Muscle of back (tissue), 11 donors: ENCODE data around the gene PTPA. TPM values are rescaled to one million over a fixed set of nuclear protein-coding genes. Genes with fewer than 3 reads are reported as not detected.
"Not testable (repeated sequence)": the region's sequence is repeated elsewhere in the genome, so short reads cannot be mapped to it uniquely, and the experiment has no call there.

Source experiments
- DNase-seq, 3 donors: peaks; one replicate each; pipeline versions ENCODE4 v3.0.0 to v3.0.0-alpha.2; 2013
- polyA plus RNA-seq, 10 donors: library from polyadenylated mRNA; unstranded; fragments of 120-200 nt; gene quantifications; one replicate each; pipeline ENCODE4 v1.2.1, GENCODE V29; 2013; ENCODE audit not compliant: insufficient read length in 10 of 10

Gene PTPA
- polyA plus RNA-seq, 10 donors: 104 to 129 (median 112) TPM

DNA sequence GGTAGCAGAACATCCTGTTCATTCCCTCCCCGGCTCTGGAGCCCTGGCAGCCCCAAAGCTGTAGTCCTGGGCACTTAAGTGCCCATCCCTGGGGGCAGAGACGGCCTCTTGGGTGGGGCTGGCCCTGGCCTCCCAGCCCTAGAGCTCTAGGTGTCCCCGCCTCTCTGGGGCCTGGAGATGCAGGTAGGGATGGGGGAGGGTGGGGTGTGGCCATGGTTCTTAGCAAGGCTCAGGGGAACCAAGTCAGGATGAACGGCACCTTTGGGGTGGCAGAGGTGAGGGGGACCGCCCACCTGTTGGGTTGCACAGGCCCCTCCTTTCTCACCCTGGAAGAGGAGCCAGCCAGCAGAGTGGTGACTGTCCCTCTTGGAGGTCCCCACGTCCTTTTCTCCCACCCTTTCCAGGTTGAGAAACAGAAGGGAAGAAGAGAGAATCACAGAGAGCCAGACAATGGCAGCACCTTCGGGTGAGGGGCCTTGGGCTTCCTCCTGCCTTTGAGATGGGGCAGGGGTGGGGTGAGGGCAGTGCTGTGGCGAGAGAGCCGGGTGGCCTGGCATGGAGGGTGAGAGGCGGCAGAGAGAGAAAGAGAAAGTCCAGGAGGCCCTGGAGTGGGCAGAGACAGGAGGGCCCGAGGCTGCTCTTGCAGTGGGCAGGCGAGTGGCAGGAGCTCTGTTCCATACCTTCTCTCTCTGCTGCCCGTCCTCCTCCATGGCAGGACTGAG lies 3.0 kb upstream of the PTPA start:
- no peak for DNase-seq

DNA sequence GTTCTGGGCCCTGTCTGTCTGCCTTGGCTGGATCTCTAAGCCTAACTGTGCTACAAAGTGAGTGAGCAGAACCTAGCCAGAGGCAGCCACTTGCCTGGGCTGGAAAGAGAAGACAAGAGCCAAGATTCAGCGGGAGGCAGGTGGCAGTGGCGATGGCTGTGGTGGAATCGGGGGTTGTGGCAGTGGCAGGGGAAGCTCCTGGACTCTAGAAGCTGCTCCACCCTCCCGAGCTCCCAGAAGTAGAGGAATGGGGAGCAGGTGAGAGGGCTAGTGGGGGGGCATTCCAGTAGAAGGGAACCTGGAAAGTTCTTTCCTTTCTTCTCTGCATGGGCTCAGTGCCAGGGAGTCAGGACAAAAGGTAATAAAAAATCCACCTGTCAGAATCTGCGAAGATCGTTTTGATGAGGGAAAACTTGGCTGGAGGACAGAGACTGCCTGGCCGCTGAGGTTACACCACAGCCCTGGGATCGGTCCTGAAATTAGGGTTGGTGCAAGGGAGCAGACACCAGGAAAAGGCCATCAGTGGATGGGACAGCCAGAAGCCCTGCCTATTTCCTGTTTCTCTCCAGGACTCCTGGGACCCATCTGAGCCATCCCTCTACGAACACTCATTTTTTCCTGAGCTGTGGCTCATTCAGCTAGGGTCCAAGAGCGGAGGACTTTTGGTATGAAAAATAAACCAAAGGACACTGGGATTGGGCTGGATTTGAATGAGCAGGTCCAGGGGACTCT lies 2.2 kb upstream of the PTPA start:
- DNase-seq: peak in 1 of 3 donors; percentile 34

GRCh38 chr9:129109537-129109903 lies 1.7 kb upstream of the PTPA start:
- peak in 1 of 3 donors; percentile 40 for DNase-seq

DNA sequence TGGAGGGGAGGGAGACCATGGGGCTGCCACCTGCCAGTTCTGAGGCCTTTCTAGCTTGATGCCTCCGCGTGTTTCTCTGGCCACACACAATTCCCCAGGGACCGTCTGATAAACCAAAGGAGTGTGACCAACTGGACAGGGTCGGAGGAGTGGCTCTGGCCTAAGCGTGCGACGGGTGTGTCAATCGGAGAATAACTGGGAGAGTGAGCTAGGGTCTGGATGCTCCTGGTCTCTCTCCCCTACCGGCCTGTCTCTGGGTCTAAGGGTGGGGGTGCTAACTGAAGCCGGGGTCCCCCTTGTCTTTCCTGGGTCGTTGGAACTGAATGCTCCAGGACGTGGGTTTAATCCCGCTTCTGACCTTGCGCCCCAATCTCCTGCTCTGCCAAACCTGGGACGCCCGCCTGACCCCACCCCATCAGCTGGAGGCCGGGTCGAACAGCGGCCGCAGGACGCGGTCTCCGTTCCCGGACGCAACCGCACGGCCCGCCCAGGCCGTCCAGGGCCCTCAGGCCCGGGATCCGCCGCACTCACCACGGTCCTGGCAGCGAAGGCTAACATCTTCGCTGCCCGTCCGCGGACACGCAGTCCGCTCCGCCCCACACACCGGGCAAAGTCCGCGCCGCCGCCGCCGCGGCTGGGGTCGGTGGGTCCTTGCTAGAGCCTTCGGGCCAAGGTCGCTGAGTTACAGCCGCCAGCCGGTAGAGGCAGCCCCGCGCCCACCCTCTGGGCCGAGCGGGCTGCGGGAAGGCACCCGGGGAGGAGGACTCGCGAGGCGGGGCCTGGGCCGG lies 1.1 kb upstream of the PTPA start:
- DNase-seq: no peak

DNA sequence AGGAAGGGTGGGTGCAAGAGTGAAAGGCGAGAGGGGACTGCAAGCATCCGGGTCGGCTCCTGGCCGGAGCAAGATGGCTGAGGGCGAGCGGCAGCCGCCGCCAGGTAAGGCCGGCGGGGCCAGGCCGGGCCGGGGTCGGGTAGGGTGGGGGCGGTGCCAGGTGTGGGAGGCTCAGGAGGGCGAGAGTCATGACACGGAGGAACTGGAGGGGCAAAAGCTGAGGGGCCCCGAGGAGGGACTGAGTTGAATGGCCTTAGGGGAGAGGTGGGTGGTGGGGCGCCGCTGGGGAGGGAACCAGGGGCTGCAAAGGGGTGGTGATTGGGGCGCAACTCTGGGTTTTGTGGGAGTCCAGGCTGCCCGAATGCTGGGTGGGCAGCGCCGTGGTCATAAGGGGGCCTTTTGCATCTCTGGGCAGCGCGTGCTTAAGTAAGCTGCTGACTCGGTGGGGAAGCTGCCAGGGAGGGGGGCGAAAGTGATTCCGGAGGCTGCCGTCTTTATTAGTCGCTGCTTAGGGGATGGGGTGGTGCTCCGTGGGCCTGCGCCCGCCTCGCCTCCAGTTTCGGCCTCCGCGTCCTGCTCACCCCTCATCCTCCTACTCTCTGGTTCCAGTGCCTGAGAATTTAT lies 425 bp downstream of the PTPA start:
- DNase-seq: peak in 2 of 3 donors; percentile 42 to 72

- not testable (repeated sequence) for DNase-seq
Measured at GRCh38 chr9:129112526-129112925, 1.3 kb downstream of the PTPA start.

- no peak for DNase-seq
Measured at GRCh38 chr9:129113645-129114304, 2.6 kb downstream of the PTPA start.

GRCh38 chr9:129118799-129119198 lies 7.6 kb downstream of the PTPA start:
- DNase-seq: no peak

DNA sequence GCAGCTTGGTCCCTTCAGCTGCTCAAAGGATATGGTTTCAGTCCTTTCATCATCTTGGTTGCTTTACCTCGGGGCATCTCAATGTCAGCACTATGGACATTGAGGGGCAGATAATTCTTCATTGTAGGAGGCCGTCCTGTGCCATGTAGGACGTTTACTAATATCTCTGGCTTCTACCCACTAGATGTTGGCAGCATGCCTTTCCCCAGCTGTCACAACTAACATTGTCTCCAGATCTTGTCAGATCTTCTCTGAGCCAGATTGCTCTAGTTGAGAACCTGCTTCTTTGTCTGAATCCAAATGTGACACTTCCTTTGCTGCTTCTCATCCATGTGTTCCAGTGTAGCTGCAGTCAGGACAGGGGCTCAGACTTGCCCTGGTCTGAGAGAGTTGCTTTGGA lies 10.3 kb downstream of the PTPA start:
- DNase-seq: peak in 2 of 3 donors; percentile 52 to 62

- no peak for DNase-seq
Measured at GRCh38 chr9:129122133-129122532, 10.9 kb downstream of the PTPA start.

- DNase-seq: not testable (repeated sequence)
Measured at GRCh38 chr9:129122976-129123375, 11.8 kb downstream of the PTPA start.

GRCh38 chr9:129124506-129125069 lies 13.4 kb downstream of the PTPA start:
- no peak for DNase-seq

GRCh38 chr9:129125478-129125877 lies 14.3 kb downstream of the PTPA start:
- peak in 1 of 3 donors; percentile 33 for DNase-seq

DNA sequence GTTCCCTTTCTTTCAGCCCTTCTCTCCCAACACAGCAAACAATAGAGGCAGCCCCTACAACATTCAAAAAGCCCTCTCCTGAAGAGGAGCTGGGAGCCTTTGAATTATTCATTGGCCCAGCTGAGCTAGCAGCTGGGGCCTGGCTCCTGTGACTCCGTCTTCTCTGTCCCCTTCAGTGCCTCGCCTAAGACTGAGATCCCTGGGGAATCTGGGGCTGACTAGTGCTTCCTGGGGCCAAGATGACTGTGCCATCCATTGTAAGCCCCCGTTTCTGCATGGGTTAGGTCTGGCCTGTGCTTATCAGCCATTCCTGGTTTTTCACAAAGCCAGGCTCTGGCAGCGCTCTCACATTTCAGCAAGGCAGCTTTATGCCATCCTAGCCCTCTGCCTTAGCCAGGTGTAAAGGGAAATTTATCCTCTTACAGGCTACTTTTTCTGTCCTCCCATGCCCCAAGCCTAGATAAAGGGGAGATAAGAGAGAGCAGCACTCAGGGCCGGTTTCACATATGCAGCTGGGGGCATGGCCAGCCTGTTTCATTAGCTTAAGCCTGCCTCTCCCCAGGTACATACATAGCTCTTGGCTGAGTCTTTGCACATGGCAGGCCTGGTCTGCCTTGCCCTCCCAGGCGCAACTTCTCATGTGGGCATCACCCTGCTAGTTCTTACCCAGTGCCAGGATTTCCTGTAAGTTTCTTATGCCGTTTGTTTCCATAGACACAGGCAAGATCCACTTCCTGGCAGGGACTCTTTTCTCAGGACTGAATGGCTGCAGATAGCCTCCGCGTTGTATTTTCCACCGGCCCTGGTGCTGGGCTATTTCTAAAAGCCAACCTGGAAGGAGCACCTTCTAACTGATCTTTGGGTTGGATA lies 15.8 kb downstream of the PTPA start:
- no peak for DNase-seq

DNA sequence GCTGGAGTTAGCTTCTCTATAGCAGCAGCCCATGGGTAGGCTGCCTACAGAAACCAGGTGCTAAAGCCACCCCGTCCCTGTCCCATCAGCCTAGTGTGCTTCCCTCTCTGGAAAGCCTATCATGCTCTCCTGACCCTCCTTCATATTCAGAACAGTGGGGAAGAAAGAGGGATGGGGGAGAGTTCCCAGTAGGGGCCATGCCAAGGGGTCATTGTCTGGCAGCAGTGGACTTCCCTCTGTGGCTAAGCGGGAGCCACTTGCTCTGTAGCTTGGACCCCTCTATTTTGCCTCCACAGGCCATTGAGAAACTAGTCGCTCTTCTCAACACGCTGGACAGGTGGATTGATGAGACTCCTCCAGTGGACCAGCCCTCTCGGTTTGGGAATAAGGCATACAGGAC lies 17.5 kb downstream of the PTPA start:
- no peak for DNase-seq

DNA sequence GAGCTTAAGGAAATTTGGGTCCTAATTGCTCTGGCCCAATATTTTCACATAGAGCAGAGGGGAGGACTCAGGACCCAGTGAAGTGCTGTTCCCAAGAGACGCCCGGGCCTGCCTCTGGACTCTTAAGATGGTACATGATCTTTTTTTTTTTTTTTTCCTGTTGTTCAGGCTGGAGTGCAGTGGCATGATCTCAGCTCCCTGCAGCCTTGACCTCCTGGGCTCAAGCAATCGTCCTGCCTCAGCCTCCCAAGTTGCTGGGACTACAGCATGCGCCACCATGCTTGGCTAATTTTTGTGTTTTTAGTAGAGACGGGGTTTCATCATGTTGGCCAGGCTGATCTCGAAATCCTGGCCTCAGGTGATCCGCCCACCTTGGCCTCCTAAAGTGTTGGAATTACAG lies 19.1 kb downstream of the PTPA start:
- DNase-seq: not testable (repeated sequence)

DNA sequence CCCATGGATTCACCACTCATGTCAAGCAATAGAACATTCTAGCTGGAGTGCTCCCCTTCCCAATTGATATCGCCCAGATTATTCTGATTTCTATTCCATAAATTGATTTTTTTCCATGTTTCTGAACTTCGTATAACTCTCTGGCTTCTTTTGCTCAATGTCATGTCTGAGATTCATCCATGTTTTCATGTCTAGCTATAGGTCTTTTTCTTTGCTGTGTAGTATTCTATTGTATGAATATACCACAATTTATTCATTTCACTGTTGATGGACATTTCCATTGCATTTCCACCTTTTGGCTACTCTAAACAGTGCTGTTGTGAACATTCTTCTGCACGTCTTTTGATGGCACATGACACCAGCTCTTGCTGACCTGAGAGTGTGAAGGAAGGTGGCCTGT lies 19.6 kb downstream of the PTPA start:
- no peak for DNase-seq

DNA sequence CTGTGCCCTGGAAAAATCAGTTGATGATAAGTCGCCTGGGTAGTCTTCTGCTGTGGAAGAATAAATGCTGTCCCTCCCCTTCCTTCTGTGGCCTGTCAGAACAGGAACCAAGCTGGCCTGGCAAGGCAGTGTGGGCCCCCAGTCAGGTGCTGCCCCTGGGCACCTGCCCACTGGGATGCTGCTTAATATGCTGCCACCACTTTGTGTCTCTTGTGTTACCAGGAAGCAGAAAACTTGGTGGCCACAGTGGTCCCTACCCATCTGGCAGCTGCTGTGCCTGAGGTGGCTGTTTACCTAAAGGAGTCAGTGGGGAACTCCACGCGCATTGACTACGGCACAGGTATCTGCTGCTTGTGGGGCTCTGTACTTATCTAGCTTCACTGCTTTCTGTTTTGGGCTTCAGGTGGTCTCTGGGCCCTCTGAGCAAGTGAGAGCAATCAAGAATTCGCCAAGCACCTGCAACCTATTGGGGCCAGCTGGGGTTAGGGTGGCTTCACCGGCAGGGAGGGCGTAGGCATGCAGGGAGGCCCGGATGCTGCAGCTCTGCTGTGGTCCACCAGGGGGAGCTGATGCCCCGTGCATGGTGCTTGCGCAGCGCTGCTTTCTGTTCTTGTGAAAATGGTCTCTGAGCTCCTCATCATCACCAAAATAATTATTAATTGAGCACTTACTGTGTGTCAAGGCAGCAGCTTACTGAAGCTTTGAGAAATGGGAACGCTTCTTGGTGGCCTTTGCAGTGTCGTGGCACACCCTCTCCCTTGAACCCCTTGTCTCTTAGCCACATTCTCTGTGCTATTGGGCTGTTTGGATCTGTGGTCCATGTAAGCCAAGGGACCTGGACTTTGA lies 20.3 kb downstream of the PTPA start:
- DNase-seq: peak; percentile 41 to 85 (median 78)

DNA sequence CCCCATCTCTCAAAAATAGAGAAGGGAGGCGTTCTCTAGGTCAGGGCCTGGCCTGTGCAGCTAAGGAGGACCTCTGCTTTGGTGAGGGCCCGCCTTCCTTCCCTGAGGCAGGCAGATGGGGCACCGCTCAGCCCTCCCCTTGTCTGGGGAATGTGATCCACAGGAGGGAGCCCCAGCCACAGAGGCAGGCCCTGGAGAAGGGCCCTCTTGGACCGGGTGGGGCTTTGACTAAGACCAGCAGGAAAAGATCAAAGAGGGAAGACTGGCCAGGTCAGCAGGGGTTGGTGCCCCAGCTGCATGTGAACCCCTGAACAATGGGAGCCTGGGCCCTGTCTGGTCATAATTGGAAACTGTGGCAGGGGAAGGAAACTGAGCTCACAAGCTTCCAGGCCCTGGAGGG lies 21.9 kb downstream of the PTPA start:
- no peak for DNase-seq
